Fibroblast of skin of left biceps (primary cell): Measurements from ENCODE around the gene DISP2.

Experiments used
- DNase-seq, 2 experiments: peaks; one replicate each; pipeline ENCODE4 v3.0.0-alpha.2; 2013; ENCODE audit warnings: low read depth in 2 of 2

DISP2 gene

DNA sequence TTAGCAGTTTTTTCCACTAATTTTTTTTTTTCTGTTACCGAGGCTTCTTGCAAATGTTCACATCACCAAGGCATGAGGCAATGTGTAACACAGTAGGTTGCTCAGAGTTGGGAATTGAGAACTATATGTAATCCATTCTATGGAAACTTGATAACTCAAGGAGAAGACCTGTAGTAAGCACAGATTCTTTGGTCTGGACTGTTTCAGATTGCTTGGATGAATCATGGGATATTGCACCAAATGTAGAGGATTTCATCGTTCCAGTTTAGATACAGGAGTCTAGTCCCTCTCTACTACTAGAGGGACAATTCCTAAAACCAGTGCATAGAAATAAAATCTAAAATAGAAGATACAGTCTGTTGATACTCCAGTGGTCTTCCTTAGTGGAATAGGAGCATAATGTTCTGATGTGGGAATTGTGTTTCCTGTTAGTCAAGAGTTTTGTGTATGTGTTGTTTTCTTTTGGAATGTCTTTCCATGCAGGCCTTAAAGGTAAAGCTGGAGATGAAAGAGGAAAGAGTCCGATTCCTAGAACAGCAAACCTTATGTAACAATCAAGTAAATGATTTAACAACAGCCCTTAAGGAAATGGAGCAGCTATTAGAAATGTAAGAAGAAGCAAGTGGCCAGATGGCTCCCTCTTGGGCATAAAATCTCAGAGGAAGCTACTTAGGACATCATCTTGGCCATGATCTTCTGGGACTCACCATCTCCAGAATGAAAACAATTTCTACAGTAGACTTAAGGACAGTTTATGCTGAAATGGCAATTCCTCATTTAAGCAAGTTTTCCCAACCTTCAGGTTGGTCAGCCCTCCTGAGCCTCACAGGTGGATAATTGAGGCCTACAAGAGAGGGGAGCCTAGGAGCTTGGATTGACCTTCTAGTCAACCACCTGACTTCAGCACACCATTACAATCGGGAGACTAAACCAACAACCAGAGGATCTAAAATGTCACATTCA is 35.2 kb downstream of the DISP2 start:
- peak in 1 of 2 experiments; percentile 7 for DNase-seq

DNA sequence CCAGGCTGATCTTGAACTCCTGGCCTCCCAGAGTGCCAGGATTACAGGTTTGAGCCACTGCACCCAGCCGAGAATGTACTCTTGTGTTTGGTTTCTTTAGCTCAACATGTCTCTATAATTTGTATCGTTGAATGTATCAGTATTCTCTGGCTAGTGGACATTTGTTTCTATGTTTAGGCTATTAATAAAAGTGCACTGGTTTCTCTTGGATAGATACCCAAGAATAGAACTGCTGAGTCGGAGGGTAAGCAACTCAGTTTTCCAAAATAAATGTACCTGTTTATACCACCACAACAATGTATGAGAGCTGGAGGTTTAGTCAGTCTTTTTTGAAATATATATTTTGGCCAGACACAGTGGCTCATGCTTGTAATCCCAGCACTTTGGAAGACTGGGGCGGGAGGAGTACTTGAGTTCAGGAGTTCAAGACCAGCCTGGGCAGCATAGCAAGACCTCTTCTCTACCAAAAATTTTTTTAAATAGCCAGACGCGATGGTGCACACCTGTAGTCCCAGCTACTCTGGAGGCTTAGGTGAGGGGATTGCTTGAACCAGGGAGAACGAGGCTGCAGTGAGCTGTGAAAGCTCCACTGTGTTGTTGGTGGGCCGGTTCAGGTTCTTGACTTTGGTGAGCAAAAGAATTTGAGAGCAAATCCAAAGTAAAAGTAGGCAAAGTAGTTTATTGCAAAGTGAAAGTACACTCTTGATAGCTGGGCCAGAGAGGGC is 39.8 kb downstream of the DISP2 start:
- DNase-seq: no peak

DNA sequence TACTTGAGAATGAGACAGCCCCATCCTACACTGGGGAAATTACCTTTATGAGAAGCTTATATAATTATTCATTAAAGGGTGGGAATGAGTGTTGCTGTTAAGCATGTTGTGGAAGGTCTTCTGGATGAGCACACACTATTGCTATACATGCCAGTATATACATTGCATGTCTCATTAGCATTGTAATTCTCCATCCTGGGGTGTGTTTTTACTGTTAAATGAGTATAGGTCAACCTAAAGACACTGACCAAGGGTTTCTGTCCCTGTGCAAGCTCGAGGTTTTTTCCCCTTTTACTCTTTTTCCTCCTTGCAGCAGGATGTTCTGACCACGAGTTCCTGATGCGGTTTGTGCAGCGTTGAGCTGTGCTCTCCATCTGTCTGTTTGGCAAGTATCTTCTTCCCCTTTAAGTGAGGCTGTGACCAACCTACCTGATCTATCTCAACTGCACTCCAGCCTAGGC is 40.4 kb downstream of the DISP2 start:
- DNase-seq: no peak

DNA sequence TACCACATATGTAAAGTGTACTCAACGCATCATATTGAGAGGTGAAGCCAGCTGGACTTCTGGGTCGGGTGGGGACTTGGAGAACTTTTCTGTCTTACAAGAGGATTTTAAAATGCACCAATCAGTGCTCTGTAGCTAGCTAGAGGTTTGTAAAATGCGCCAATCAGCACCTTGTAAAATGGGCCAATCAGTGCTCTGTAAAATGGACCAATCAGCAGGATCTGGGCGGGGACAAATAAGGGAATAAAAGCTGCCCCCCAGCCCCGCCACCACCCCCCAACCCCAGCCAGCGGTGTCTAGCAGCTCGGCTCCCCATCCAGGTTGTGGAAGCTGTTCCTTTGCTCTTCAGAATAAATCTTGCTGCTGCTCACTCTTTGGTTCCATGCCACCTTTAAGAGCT is 41.4 kb downstream of the DISP2 start:
- DNase-seq: no peak

- DNase-seq: peak; percentile 76 to 80
Measured at GRCh38 chr15:40405501-40406381, 47.7 kb downstream of the DISP2 start, which contains the start of gene IVD. Gene IVD, plus strand, starts transcription at chr15:40405795. Its CDS starts 33 bp downstream, at chr15:40405828.

DNA sequence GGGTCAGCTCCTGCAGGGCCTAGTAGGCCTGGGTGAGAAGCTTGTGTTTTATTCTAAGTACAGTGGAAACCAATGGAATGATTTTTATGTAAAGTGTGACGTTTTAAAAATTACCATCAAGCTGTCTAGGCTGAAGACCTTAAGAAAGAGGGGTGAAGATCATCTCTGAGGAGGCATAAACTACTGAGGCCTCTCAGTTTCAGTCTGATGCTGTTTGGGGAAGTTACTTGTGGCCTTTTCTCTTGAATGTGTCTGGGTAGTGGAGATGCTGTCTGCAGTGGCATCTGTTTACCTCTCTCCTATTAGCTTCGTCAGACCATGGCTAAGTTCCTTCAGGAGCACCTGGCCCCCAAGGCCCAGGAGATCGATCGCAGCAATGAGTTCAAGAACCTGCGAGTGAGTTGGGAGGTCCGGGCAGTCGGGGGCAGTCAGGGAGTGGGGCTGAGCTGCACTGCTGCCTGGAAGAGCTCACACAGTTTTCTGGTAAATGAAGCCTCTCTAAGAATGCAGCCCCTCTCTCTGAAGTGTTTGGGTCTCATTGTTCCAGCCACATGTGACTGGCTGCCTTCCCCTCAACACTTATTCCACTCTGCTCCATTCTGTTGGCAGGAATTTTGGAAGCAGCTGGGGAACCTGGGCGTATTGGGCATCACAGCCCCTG is 49.4 kb downstream of the DISP2 start:
- no peak for DNase-seq

- DNase-seq: no peak
Measured at GRCh38 chr15:40409366-40409765, 51.3 kb downstream of the DISP2 start.

- DNase-seq: no peak
Measured at GRCh38 chr15:40410476-40410875, 52.5 kb downstream of the DISP2 start.

GRCh38 chr15:40412095-40412759 is 54.2 kb downstream of the DISP2 start:
- no peak for DNase-seq

DNA sequence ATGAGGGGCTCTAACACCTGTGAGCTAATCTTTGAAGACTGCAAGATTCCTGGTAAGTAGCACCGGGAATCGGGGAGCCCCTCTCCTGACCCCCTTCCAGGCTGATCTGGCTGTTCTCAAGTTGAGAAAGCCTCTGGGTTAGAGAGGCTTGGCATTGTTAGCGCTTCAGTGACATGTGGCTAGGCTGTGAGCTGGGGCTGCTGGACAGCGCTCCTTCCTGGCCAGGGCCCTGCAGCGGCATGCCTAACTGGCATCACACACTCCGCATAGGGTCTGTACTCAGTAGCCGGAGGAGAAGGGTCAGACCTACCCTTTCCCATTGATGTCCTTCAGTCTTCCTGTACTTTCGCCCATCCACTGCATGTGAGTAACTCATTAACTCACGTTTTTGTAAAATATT is 55.0 kb downstream of the DISP2 start:
- no peak for DNase-seq

DNA sequence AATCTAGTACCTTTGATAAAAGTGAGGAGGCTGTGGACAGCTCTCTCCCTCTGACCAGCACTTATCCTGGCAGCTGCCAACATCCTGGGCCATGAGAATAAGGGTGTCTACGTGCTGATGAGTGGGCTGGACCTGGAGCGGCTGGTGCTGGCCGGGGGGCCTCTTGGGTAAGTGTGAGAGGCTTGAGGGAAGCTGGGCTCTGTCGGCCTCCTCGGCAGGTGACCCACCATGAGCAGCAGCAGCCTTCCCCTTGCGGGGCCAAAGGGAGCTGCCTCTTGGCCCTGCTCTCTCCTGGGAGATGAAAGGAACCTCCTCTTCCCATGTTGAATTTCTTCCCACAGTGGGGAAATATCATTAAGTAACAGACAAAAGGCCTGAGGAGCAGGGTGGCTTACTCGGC is 56.8 kb downstream of the DISP2 start:
- no peak for DNase-seq

DNA sequence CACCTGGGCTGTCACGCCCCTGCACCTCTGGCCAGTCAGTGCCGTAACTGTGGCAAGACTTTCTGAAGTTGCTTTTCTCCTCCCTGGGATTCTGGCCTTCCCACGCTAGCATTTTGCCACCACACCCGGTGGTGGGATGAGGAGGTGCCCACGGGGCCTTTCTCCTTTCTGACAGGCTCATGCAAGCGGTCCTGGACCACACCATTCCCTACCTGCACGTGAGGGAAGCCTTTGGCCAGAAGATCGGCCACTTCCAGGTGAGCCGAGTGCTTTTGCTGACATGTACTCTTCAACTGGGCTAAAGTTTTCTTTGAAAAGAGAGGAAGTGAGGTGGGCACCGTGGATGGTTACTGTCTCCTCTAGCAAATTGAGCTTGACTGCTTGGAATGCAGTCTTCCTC is 57.2 kb downstream of the DISP2 start:
- no peak for DNase-seq

- no peak for DNase-seq
Measured at GRCh38 chr15:40416056-40416455, 58.0 kb downstream of the DISP2 start.

DNA sequence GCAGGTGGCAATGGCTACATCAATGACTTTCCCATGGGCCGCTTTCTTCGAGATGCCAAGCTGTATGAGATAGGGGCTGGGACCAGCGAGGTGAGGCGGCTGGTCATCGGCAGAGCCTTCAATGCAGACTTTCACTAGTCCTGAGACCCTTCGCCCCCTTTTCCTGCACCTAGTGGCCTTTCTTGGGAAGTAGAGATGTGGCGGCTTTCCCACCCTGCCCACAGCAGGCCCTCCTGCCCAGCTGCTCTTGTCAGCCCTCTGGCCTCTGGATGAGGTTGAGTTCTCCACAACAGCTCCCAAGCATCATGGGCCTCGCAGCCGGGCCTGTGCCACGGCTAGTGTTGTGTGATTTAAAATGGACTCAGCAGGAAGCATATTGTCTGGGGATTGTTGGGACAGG is 60.1 kb downstream of the DISP2 start:
- no peak for DNase-seq

DNA sequence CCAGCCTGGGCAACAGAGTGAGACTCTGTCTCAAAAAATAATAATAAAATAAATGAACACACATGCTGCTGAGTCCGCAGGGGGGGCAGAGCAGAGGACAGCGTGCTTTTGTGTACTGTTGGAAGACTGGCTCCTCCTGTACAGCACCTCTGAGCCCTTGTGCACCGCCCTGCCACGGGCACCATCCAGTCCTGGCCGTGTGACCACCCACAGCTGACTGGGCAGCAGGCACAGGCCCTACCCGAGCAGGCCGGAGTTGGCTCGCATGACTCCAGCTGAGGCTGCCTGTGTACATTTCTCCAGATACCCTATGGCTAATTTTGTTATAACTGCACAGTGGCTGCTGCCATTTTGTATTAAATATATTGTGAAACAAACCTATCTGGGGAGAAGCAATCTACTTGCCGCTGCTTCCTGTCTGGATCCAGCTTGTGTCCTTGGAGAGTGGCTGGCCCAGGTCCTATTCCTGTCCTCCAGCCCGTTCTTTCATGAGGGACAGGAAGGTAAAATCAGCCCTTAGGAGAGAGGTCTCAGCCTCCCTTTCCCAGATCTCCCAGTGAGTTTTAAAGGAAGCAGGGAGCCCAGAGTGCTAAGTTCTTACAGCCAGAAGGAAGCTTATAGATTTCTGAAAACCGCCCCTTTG is 62.2 kb downstream of the DISP2 start:
- DNase-seq: no peak

DNA sequence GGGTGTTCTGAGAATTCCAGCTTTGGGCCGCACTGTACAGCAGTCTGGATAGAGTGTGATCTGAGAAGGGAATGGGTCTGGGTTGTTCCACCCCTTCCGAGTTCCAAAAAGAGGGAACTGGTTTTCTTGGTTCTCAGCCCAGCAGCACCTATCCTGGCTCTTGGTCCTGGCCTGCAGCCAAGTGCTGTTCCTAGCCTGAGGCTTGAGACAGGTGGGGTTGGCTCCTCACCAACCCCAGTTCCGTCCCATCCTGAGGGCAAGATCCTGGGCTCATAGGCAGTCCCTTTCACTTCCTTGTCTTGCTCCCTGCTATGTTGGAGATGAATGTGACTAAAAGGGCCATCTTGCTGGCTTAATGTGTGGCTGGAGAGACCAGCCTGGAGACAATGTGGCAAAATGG is 62.8 kb downstream of the DISP2 start:
- no peak for DNase-seq

- no peak for DNase-seq
Measured at GRCh38 chr15:40421246-40422157, 63.5 kb downstream of the DISP2 start.

- no peak for DNase-seq
Measured at GRCh38 chr15:40424483-40425115, 66.6 kb downstream of the DISP2 start.

- DNase-seq: no peak
Measured at GRCh38 chr15:40425681-40426080, 67.7 kb downstream of the DISP2 start.
